HCT116 (cell line): ENCODE results near the gene NPNT. TPM values are rescaled to one million over a fixed set of nuclear protein-coding genes. Genes with fewer than 3 reads are reported as not detected.

Experiments used
- ATAC-seq: fragments of 200-7000 bp; cut with Tn5 transposase; 2 replicates; pipeline ENCODE4 v1.9.1; 2020; ENCODE audit warnings: mild to moderate bottlenecking, moderate library complexity
- BruUV-seq: library from RNA; stranded (reverse); fragments of 400-500 nt; replicated peaks from 2 replicates; lab custom pipeline; 2021; lab: Mats Ljungman, UMichigan
- CTCF ChIA-PET: fragments of 300-600 bp; sonication (Branson Sonifier 250); formaldehyde crosslinking; loops from one replicate; lab custom pipeline; 2021; ENCODE audit warnings: antibody characterized with exemption; lab: Charles Lee
- POLR2A ChIA-PET: fragments of 300-600, 350-600 bp; sonication (Branson Sonifier 250); formaldehyde crosslinking; loops from one replicate; lab custom pipeline; 2021; ENCODE audit warnings: antibody characterized with exemption; lab: Charles Lee
- RAD21 ChIA-PET, 2 experiments: fragments of 300-600 bp; sonication (Branson Sonifier 250); formaldehyde crosslinking; loops; one replicate each; lab custom pipeline; 2023; ENCODE audit warnings: low total read pairs in 2 of 2; ENCODE audit not compliant: uncharacterized antibody in 2 of 2, unreplicated experiment in 2 of 2, low non-redundant PET in 1 of 2; lab: Charles Lee
- DNase-seq: peaks from one replicate; pipeline ENCODE4 v3.0.0-alpha.2; 2010; ENCODE audit warnings: low read depth, low spot score
- H2AFZ ChIP-seq: fragments of 200-600 bp; shearing (Covaris generic), sonication (generic); 2 replicates; pipeline ENCODE4 v1.6.1; 2017; ENCODE audit warnings: low read depth, mixed run types, mixed read lengths, antibody characterized with exemption, low read length; ENCODE audit not compliant: poor library complexity, severe bottlenecking
- H3K27ac ChIP-seq: 2 replicates; pipeline ENCODE4 v1.5.1; 2012; ENCODE audit warnings: low read depth, low read length
- H3K27me3 ChIP-seq: fragments of 200-600 bp; sonication (generic); 2 replicates; pipeline ENCODE4 v1.6.1; 2016; ENCODE audit warnings: mixed run types, low read length, mixed read lengths; ENCODE audit not compliant: insufficient read depth
- H3K36me3 ChIP-seq, 2 experiments: fragments of 200-500 bp in 1 of 2; fragments of 200-600 bp in 1 of 2; sonication (Bioruptor generic) in 1 of 2; sonication (generic) in 1 of 2; 2 replicates each; pipeline versions ENCODE4 v1.5.1 to v1.6.1; 2014 to 2016; ENCODE audit warnings: low read length in 2 of 2, inconsistent platforms in 1 of 2, mixed read lengths in 1 of 2, mixed run types in 1 of 2; ENCODE audit not compliant: insufficient read depth in 2 of 2, control insufficient read depth in 1 of 2
- H3K4me1 ChIP-seq, 2 experiments: fragments of 200-600 bp in 1 of 2; sonication (generic) in 1 of 2; 2 replicates each; pipeline versions ENCODE4 v1.5.1 to v1.6.1; 2012 to 2017; ENCODE audit warnings: low read length in 2 of 2, inconsistent platforms in 1 of 2, mild to moderate bottlenecking in 1 of 2, mixed read lengths in 1 of 2, mixed run types in 1 of 2, moderate library complexity in 1 of 2; ENCODE audit not compliant: insufficient read depth in 2 of 2, control insufficient read depth in 1 of 2
- H3K4me2 ChIP-seq: fragments of 200-600 bp; sonication (generic); 2 replicates; pipeline ENCODE4 v1.6.1; 2017; ENCODE audit warnings: mixed run types, low read length, mixed read lengths
- H3K4me3 ChIP-seq, 2 experiments: fragments of 200-600 bp in 1 of 2; sonication (generic) in 1 of 2; replicated peaks in 1 of 2; 2 replicates each; pipeline ENCODE4 v1.5.1; 2011 to 2016; ENCODE audit warnings: low read length in 2 of 2, control low read depth in 1 of 2, low read depth in 1 of 2, mild to moderate bottlenecking in 1 of 2, mixed read lengths in 1 of 2, mixed run types in 1 of 2
- H3K79me2 ChIP-seq: fragments of 200-600 bp; sonication (generic); 2 replicates; pipeline ENCODE4 v1.6.1; 2017; ENCODE audit warnings: mild to moderate bottlenecking, mixed run types, low read length, moderate library complexity, mixed read lengths; ENCODE audit not compliant: insufficient read depth
- H3K9ac ChIP-seq: fragments of 200-600 bp; sonication (generic); 2 replicates; pipeline ENCODE4 v1.6.1; 2016; ENCODE audit warnings: low read length, mixed read lengths
- H3K9me2 ChIP-seq: fragments of 200-600 bp; sonication (generic), shearing (Covaris generic); 2 replicates; pipeline ENCODE4 v1.6.1; 2017; ENCODE audit warnings: mixed run types, mild to moderate bottlenecking, moderate library complexity; ENCODE audit not compliant: insufficient read depth
- H3K9me3 ChIP-seq, 2 experiments: fragments of 200-500 bp in 1 of 2; fragments of 200-600 bp in 1 of 2; sonication (Bioruptor generic) in 1 of 2; sonication (generic) in 1 of 2; 2 replicates each; pipeline ENCODE4 v1.6.1; 2014 to 2017; ENCODE audit warnings: low read length in 2 of 2, mixed read lengths in 2 of 2, inconsistent platforms in 1 of 2, low read depth in 1 of 2, mild to moderate bottlenecking in 1 of 2, mixed run types in 1 of 2, moderate library complexity in 1 of 2; ENCODE audit not compliant: control insufficient read depth in 1 of 2, insufficient read depth in 1 of 2
- H4K20me1 ChIP-seq: fragments of 200-600 bp; sonication (generic), shearing (Covaris generic); 2 replicates; pipeline ENCODE4 v1.6.1; 2017; ENCODE audit warnings: mixed run types, mild to moderate bottlenecking, moderate library complexity; ENCODE audit not compliant: insufficient read depth
- ATF3 ChIP-seq: IDR thresholded peaks from 2 replicates; pipeline ENCODE4 v1.6.1; 2012
- CBX3 ChIP-seq: IDR thresholded peaks from 2 replicates; pipeline ENCODE4 v1.6.1; 2012; ENCODE audit warnings: low read depth
- CEBPB ChIP-seq: IDR thresholded peaks from 2 replicates; pipeline ENCODE4 v1.6.1; 2012; ENCODE audit warnings: low read depth
- EGR1 ChIP-seq: IDR thresholded peaks from 2 replicates; pipeline ENCODE4 v1.6.1; 2012; ENCODE audit warnings: low read depth
- ELF1 ChIP-seq: IDR thresholded peaks from 2 replicates; pipeline ENCODE4 v1.6.1; 2012; ENCODE audit warnings: low read depth, borderline replicate concordance
- EZH2 ChIP-seq: fragments of 200-600 bp; sonication (generic); IDR thresholded peaks from 2 replicates; pipeline ENCODE4 v1.6.1; 2017; ENCODE audit warnings: antibody characterized with exemption, mixed run types
- EZH2phosphoT487 ChIP-seq: fragments of 200-600 bp; IDR thresholded peaks from 2 replicates; pipeline ENCODE4 v1.6.1; 2018; ENCODE audit warnings: antibody characterized with exemption, borderline replicate concordance
- MAX ChIP-seq: IDR thresholded peaks from 2 replicates; pipeline ENCODE4 v1.6.1; 2012
- POLR2AphosphoS5 ChIP-seq: IDR thresholded peaks from 2 replicates; pipeline ENCODE4 v1.6.1; 2011; ENCODE audit warnings: mild to moderate bottlenecking, low read depth, low read length, moderate library complexity
- RAD21 ChIP-seq: IDR thresholded peaks from 2 replicates; pipeline ENCODE4 v1.6.1; 2012; ENCODE audit warnings: low read depth, mild to moderate bottlenecking
- SIN3A ChIP-seq: IDR thresholded peaks from 2 replicates; pipeline ENCODE4 v1.6.1; 2012; ENCODE audit warnings: low read depth
- SP1 ChIP-seq: IDR thresholded peaks from 2 replicates; pipeline ENCODE4 v1.6.1; 2012; ENCODE audit warnings: low read depth
- SRF ChIP-seq: IDR thresholded peaks from 2 replicates; pipeline ENCODE4 v1.6.1; 2012; ENCODE audit warnings: low read depth
- TCF7L2 ChIP-seq: IDR thresholded peaks from 2 replicates; pipeline ENCODE4 v1.7.0; 2011; ENCODE audit warnings: borderline replicate concordance, inconsistent platforms; ENCODE audit not compliant: insufficient read depth, insufficient read length; ENCODE audit errors: extremely low read depth
- YY1 ChIP-seq: IDR thresholded peaks from 2 replicates; pipeline ENCODE4 v1.6.1; 2011; ENCODE audit warnings: low read length, low read depth, moderate library complexity, mild to moderate bottlenecking; ENCODE audit not compliant: insufficient replicate concordance; ENCODE audit errors: extremely low read depth
- ZFX ChIP-seq: fragments of 450-650 bp; IDR thresholded peaks from 2 replicates; pipeline ENCODE4 v1.6.1; 2017
- ZNF274 ChIP-seq: fragments of 200-500 bp; sonication (Bioruptor generic); IDR thresholded peaks from 2 replicates; pipeline ENCODE4 v1.6.1; 2014; ENCODE audit warnings: mild to moderate bottlenecking, low read depth, low read length, inconsistent platforms
- intact Hi-C: fragments of 100-400 bp; cut with micrococcal nuclease; formaldehyde crosslinking; loops from 2 replicates; pipeline ENCODE4 v1.10.0; 2022
- total RNA-seq: library from RNA; stranded (reverse); gene quantifications from one replicate; pipeline ENCODE4 v1.2.1, GENCODE V29; 2021; ENCODE audit not compliant: unreplicated experiment
- TF ChIP-seq, protein P1 (sequence below): IDR thresholded peaks from 2 replicates; pipeline ENCODE4 v1.6.1; 2011; ENCODE audit warnings: mild to moderate bottlenecking, low read length, moderate library complexity; ENCODE audit not compliant: insufficient replicate concordance; ENCODE audit errors: extremely low read depth
- TF ChIP-seq, protein P2 (sequence below), 3 experiments: fragments of 200-600 bp in 1 of 3; sonication (generic) in 1 of 3; IDR thresholded peaks in 2 of 3; conservative IDR thresholded peaks in 1 of 3; 2 replicates each; pipeline ENCODE4 v1.5.1; 2012 to 2017; ENCODE audit warnings: low read depth in 2 of 3, low read length in 2 of 3, antibody characterized with exemption in 1 of 3, borderline replicate concordance in 1 of 3, control low read depth in 1 of 3, mild to moderate bottlenecking in 1 of 3, mixed read lengths in 1 of 3, mixed run types in 1 of 3, moderate library complexity in 1 of 3; ENCODE audit not compliant: insufficient read depth in 1 of 3
- TF ChIP-seq, protein P3 (sequence below): IDR thresholded peaks from 2 replicates; pipeline ENCODE4 v1.6.1; 2012; ENCODE audit warnings: low read depth

NPNT gene
- total RNA-seq, 1 experiment from 2014 or later, result 15.8 TPM

DNA sequence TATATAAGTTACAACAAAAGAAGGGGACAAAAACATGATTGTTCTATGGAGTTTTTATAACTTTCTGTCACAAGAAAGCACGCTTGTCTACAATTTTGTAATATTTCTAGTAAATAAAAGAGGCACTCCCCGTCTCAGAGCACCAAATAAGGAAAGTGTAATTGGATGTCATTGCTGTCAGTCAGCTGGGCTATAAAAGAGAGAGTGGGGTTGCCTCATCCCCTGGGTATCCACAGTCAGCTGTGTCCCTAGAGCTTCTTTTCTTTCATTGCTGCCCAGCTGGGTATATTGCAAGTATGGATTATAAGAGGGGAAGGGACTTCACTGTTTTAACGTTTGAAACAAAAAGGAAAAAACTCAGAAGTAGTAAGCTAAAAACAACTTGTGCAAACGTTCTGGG is 61.3 kb downstream of the NPNT start:
- POLR2A ChIA-PET, result no interaction called here
- intact Hi-C loops, result no loop called here

More for the DNA sequence above, 61.3 kb downstream of the NPNT start:
- DNase-seq (no peak), ATAC-seq (no peak)
- H2AFZ ChIP-seq, result no peak overlapping the region
- no peaks in the 10 kb centered on the region for H3K9me3 ChIP-seq
- no peaks in the 10 kb centered on the region for H3K27me3 ChIP-seq
- H3K4me1 ChIP-seq, result no peaks in the 10 kb centered on the region
- no peaks in the 10 kb centered on the region for H3K36me3 ChIP-seq
- H3K79me2 ChIP-seq, result no peaks in the 10 kb centered on the region
- BruUV-seq, result no TSS peak
- no peak overlapping the region for H3K4me2 ChIP-seq
- H4K20me1 ChIP-seq, result no peaks in the 10 kb centered on the region
- no peak overlapping the region for H3K4me3 ChIP-seq
- no peak overlapping the region for H3K27ac ChIP-seq
- RAD21 ChIA-PET, result no interaction called here
- CTCF ChIA-PET, result no interaction called here
- no peak overlapping the region for H3K9ac ChIP-seq
- no peak for TF ChIP-seq EZH2phosphoT487
- no peak for TF ChIP-seq CEBPB
- TF ChIP-seq, protein P1, sequence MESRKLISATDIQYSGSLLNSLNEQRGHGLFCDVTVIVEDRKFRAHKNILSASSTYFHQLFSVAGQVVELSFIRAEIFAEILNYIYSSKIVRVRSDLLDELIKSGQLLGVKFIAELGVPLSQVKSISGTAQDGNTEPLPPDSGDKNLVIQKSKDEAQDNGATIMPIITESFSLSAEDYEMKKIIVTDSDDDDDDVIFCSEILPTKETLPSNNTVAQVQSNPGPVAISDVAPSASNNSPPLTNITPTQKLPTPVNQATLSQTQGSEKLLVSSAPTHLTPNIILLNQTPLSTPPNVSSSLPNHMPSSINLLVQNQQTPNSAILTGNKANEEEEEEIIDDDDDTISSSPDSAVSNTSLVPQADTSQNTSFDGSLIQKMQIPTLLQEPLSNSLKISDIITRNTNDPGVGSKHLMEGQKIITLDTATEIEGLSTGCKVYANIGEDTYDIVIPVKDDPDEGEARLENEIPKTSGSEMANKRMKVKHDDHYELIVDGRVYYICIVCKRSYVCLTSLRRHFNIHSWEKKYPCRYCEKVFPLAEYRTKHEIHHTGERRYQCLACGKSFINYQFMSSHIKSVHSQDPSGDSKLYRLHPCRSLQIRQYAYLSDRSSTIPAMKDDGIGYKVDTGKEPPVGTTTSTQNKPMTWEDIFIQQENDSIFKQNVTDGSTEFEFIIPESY, result no peak
- TF ChIP-seq SP1, result no peak
- TF ChIP-seq POLR2AphosphoS5, result no peak
- TF ChIP-seq, protein P2, sequence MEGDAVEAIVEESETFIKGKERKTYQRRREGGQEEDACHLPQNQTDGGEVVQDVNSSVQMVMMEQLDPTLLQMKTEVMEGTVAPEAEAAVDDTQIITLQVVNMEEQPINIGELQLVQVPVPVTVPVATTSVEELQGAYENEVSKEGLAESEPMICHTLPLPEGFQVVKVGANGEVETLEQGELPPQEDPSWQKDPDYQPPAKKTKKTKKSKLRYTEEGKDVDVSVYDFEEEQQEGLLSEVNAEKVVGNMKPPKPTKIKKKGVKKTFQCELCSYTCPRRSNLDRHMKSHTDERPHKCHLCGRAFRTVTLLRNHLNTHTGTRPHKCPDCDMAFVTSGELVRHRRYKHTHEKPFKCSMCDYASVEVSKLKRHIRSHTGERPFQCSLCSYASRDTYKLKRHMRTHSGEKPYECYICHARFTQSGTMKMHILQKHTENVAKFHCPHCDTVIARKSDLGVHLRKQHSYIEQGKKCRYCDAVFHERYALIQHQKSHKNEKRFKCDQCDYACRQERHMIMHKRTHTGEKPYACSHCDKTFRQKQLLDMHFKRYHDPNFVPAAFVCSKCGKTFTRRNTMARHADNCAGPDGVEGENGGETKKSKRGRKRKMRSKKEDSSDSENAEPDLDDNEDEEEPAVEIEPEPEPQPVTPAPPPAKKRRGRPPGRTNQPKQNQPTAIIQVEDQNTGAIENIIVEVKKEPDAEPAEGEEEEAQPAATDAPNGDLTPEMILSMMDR (IDR thresholded peaks at IDR 0.05 in 2 of 3, conservative IDR thresholded peaks at IDR 0.05 in 1 of 3; ENCODE audit: borderline replicate concordance in 1 of 3, insufficient read depth in 1 of 3, low read depth in 2 of 3, low read length in 2 of 3), result no peak
- TF ChIP-seq ELF1, result no peak
- no peak for TF ChIP-seq SRF
- TF ChIP-seq SIN3A, result no peak
- no peak for TF ChIP-seq EZH2
- no peak for TF ChIP-seq ZNF274
- no peak for TF ChIP-seq TCF7L2
- TF ChIP-seq EGR1, result no peak
- TF ChIP-seq RAD21, result no peak
- no peak for TF ChIP-seq ZFX
- TF ChIP-seq ATF3, result no peak
- TF ChIP-seq, protein P3, sequence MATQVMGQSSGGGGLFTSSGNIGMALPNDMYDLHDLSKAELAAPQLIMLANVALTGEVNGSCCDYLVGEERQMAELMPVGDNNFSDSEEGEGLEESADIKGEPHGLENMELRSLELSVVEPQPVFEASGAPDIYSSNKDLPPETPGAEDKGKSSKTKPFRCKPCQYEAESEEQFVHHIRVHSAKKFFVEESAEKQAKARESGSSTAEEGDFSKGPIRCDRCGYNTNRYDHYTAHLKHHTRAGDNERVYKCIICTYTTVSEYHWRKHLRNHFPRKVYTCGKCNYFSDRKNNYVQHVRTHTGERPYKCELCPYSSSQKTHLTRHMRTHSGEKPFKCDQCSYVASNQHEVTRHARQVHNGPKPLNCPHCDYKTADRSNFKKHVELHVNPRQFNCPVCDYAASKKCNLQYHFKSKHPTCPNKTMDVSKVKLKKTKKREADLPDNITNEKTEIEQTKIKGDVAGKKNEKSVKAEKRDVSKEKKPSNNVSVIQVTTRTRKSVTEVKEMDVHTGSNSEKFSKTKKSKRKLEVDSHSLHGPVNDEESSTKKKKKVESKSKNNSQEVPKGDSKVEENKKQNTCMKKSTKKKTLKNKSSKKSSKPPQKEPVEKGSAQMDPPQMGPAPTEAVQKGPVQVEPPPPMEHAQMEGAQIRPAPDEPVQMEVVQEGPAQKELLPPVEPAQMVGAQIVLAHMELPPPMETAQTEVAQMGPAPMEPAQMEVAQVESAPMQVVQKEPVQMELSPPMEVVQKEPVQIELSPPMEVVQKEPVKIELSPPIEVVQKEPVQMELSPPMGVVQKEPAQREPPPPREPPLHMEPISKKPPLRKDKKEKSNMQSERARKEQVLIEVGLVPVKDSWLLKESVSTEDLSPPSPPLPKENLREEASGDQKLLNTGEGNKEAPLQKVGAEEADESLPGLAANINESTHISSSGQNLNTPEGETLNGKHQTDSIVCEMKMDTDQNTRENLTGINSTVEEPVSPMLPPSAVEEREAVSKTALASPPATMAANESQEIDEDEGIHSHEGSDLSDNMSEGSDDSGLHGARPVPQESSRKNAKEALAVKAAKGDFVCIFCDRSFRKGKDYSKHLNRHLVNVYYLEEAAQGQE, result no peak
- TF ChIP-seq YY1, result no peak
- no peak for TF ChIP-seq MAX
- TF ChIP-seq CBX3, result no peak
- H3K9me2 ChIP-seq, result no peaks in the 10 kb centered on the region
